ENCODE results near the gene KLF9.

GRCh38 chr9:70438341-70438928 lies 24.0 kb upstream of the KLF9 start:
- TF ChIP-seq CTCF (IDR thresholded peaks at IDR 0.05) (no peak), EP300 (IDR thresholded peaks at IDR 0.05) (no peak)

Measured in ovary (tissue), 3 donors.